Bone marrow (tissue), 2 donors: Measurements from ENCODE around the gene DNAJA4.

ENCODE experiments used
- DNase-seq, 2 donors: peaks; one replicate each; lab custom pipeline; 2025; lab: John Stamatoyannopoulos, UW

The DNAJA4 gene

DNA sequence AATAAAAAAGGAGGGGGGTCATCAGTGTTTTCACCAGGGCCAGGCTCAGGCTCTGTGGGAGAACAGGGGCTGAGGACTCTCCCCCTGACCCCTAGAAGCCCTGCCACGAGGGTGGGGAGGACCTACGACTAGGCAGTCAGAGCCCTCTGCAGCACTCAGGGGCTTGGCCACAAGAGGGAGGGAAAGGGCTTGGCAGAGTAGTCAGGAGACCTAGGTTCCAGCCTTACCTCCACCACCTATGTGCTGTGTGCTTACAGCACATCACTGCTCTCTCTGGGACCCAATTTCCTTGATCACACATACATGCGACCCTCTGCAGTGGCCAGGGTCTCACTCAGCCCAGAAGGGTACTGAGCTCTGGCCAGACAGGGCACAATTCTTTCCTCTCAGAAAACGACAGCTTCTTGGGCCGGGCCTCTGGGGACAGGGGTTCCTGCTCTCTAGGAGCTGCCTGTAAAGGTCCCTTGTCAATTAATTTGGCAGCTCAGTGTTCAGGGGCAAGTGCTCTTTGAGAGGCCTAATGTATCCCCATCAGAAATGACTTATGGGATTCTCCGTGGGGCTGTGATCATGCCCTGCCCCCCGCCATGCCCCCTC is 51.4 kb downstream of the DNAJA4 start:
- DNase-seq, result no peak

DNA sequence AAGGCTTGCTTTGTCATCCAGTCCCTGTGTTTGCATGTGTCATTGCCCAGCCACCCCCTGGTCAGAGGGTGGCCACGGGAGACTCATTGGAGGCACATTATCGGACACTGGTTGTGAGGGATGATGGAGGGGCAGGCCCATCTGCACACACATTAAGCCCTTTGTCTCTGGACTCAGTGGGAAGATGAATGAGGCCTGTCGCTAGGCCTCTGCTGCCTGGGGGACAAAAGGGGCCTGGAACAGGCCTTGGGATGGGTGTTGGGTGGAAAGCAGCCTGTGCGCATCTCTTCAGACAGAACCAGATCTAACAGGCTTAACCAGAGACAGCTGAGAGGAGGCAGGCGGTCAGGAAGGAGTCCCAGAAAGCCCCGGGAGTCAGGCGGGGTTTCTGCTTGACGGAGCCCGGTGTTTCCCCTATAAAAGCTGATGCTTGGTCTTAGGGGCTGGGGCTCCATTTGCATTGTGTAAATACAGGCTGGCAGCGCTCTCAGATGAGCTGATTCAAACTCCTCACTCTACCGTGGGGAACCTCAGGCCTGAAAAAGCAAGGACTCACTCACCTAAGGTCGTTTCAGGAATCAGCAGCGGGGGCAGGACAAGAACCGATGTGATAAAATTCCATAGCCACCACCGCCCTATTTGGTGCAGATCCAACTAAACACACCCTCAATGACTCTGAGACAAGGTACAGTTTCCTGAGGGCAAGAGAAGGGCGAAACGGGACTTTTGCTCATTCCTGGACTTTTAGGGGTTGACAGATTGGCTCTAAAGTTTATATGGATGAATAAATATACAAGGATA is 52.1 kb downstream of the DNAJA4 start:
- no peak for DNase-seq

DNA sequence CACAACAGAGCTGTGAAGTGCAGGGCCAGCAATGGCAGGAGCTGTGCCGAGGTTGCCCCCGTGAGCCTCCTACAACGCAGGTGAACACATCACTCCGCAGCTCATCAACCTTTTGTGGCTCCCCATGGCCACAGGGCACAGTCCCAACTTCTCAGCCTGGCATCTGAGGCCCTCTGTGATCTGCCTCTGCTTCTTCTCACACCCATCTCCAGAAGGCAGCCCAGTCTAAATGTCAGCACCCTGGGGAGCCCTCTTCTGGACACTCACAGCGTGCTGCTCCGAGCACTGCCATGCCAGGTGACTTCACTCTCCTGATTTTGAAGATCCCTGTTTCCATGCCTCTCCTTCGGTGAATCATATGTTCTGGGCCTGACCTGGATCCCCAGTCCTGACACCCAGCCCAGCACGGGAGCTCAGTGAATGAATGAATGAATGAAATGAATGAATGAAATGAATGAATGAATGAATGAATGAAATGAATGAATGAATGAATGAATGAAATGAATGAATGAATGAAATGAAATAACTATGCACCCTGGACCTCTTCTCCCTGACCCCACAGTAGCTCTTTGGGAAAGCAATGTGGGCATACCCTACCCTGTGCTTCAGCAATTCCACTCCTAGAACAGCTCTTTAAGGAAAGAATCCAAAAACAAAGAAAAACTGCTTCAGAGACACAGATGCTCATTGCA is 52.9 kb downstream of the DNAJA4 start:
- no peak for DNase-seq

DNA sequence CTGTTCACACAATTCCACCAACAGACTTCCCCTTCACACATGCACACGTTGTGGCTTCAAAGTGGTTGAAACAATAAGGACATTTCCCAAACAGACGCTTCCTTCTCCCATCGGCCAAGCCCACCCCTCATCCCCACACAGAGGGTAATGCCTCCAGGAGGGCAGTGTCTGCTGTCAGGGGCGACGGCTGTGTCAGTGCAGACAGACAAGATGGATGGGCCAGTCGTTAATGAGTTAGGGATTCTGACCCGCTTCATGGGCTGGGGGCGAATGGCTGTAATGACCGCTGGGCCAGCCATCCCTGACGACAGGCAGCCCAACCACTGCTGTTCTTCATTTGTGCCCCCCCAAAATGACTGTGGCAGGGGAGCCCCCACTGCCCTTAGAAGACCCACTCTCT is 55.2 kb downstream of the DNAJA4 start:
- DNase-seq, result no peak

DNA sequence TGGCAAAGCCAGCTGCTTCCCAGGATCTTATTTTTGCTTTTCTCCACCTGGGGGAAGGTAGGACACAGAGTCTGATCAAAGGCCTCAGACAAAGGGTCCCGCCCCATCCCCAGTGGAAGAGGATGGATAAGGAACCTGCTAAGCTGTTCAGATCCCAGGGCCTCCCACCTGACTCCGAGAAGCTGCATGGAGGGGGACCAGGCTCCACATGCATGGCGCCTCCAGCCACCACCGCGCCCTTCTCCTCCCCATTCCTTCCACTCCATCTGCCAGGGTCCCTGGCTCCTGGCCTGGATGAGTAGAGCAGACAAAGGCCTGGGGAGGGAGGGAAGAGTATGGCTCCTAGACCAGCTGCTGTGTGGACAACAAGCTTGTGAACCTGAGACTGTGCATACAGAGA is 55.8 kb downstream of the DNAJA4 start:
- DNase-seq, result no peak

DNA sequence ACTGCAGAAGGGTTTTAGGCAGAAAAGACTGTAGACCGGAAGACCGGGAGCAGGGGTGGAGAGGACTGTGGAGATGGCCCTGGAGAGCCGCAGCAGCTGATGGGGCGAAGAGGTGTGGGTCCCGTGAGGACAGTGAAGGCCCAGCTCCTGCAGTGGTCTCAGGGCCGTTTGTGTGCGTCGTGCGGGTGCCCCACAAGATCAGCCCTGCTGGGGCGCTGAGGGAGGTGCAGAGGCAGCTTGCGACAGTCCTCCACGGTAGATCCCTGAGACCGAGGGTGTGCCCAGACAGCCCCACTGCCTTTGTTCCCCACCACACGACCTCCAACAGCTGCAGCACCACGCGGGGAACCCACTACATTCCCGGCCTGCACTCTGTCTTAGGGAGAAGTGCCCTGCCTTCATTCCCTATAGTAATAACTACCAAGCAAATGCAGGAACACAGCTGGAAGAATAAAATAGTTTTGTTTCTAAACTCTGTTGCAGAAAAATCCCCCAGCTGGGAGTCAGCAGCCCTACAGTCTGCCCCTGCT is 56.7 kb downstream of the DNAJA4 start:
- DNase-seq, result no peak

DNA sequence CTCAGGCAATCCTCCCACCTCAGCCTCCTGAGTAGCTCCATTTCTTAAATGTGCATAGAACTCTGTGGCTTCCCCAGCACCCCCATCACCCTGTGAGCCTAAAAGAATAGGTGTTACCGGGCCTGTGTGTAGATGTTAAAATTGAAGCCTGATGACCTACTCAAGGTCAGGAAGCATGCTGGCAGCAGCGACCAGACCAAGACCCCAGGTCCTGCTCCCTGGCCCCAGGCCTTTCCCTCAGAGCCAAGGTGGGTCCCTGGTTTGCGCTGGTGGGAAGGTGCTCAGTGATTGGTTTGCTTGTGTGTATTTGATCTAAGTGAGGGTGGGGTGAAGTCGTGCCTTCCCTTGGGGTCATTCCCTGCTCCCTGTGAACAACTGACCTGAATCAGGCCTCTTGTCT is 57.4 kb downstream of the DNAJA4 start:
- DNase-seq, result no peak

DNA sequence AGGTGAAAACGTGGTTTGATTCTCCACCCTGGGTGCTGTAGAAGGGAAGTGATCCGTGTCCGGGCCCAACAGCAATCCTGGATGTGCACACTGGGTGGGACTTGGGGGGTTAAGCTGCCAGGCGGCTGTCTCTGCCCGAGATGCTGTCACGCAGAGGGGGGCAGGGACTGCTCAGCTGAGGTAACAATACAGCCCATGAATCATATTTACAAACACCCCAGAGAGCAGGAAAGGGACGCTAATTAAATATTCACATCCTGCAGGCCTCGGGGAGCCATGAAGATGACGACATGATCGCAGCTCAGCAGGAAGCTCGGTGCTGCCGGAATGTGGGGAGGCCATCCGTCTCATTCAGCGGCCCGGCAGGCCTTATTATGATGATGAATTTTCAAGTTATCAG is 57.9 kb downstream of the DNAJA4 start:
- DNase-seq, result no peak

DNA sequence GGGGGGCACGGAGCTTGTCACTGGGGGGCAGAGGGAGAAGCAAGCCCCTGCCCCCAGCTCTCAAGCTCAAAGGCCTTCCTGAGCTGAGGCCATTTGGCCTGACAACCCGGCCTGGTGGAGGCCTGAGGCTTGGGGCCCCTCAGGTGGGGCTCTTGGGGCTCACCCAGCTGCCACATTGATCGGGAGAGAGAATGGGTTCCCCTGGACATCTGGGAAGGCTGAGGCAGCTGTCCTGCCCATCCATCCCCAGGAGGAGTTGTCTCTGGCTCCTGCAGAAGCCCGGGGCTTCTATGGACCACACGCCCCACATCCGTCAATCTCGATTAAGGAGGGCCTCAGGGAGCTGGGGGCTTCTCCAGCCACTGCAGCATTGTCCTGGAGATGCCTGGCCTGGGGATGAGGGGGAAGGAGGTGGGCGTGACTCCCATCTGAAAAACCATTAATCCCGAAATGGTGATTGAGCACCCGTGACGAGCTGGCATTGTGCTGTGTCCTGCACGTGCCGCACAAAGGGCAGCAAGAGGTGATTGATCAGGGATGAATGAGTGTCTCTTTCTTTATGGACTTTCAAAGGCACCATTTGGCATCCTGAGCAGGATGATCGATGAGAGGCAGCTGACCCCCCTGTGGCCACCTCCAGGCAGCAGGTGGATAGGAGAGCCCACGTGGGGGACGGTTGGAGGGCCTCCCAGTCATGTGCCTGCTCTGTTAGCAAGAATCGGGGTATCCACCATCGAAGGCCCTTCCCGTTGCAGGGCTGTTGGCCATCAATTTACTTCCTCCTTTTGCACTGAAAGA is 58.6 kb downstream of the DNAJA4 start:
- no peak for DNase-seq

DNA sequence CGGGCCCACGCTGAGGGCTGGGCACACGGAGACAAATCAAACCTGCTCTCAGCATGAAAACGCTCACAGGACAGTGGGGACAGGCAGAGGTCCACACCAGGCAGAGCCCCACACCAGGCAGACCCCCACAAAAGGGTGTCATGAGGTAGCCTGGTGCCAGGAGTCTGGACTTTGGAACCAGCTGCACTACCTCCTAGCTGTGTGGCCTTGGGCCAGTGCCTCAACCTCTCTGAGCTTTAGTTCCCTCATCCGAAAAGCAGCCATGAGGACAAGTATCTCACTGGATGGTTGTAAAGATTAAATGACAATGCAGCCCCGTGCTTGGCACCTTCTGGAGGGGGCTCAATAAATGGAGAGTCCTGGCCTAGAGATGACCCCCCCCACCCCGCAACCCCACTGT is 59.3 kb downstream of the DNAJA4 start:
- DNase-seq, result no peak

DNA sequence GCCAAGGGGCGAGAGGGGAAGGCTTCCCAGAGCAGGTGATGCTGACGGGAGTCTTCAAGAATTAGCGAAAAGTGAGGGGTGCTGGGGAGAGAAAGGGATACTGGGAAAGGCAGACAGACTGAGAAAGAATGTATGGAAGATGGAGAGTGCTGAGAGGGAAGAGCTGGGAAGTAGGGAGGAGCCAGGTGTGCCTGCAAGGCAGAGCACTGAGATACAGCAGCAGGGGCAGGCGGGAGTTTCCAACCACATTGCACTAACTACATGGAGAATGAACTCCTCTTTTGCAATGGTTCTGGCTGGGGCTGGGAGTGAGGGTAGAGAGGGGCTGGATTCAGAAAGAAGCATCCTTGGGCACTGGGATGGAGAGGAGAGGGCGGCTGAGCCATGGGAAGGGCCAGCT is 59.8 kb downstream of the DNAJA4 start:
- DNase-seq, result no peak

DNA sequence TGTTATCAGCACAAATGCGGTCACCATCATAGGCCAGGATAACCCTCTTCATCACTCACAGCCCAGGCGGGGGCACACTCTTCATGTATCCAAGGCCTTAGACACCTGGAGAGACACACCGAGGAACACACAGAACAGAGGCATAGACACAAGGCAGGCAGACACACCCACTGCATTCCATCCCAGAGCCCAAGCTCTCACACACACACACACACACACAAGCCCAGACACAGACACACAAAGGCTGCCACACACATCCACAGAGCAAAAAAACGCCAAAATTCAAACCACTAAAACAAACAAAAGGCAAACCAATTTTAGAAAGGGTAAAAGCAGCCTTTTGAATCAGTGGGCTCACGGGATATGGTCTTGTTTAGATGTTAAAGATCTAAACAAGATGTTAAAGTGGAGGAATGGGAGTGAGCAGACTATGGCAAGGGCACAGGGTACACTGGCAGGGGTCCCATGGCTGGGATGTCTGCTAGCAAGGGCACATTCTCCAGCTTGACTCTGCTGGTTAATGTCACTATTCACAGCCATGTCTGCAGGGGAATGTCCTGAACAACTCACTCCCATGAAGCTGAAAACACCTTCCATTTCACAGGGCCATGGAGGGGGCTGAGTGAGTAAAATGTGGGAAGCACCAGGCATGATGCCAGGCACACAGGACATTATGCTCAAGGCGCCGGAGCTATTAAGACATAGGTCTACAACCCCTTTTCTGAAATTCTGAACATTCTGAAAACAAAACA is 60.9 kb downstream of the DNAJA4 start:
- DNase-seq, result no peak

DNA sequence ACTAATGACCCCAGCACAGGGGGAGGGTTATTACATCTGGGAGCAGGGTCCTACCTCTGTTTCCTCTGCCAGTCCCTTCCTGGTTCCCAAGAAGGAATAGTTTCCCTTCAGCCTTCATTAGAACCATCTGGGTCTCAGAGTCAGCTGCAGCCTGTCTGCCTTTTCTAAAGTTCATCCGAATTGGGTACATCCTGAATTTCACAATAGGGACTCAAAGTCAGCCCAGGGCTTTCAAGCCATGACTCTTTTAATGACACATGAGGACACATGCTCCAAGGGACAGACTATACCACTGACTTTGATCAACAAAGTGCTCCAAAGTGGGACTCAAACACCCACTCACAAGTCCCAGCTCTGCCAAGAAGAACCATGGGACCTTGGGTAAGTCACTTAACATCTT is 63.1 kb downstream of the DNAJA4 start:
- DNase-seq, result no peak

DNA sequence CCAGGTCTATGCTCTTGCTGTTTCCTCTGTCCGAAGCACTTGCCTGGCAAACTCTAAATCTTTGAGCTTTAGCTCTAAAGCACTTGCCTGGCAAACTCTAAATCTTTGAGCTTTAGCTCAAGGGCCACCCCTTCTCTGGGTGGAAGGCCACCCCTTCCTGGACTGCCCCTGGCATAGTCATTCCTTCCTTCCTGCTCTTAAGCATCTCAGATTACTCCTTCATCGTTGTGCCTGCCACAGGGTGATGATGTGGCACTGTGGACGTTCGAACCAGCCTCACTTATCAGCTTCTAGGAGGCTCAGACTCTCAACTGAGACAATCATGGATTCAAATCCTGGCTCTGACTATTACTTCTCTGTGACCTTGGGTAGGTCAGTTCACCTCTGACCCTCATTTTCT is 65.3 kb downstream of the DNAJA4 start:
- DNase-seq, result no peak
